ENCODE data around the gene APOBEC3F.

The APOBEC3F gene

DNA sequence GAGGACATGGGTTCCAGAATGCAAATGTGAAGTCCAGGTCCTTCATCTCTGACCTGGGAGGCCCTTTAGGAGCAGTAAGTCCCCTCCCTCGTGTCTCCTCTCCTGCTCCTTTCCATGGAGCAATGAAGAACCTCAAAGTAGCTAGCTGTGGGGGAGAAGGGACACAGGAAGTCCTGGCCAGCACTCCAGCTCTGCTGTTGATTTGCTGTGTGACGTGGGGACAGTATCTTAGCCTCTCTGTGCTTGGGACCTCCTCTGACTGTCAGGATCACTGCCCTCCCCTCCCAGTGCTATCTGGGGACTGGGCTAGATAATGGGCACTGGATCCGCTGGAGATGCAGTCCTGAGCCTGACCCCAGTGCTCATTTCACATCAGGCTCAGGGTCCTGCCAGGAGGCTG, 55.3 kb downstream of the APOBEC3F start:
- DNase-seq: no peak

DNA sequence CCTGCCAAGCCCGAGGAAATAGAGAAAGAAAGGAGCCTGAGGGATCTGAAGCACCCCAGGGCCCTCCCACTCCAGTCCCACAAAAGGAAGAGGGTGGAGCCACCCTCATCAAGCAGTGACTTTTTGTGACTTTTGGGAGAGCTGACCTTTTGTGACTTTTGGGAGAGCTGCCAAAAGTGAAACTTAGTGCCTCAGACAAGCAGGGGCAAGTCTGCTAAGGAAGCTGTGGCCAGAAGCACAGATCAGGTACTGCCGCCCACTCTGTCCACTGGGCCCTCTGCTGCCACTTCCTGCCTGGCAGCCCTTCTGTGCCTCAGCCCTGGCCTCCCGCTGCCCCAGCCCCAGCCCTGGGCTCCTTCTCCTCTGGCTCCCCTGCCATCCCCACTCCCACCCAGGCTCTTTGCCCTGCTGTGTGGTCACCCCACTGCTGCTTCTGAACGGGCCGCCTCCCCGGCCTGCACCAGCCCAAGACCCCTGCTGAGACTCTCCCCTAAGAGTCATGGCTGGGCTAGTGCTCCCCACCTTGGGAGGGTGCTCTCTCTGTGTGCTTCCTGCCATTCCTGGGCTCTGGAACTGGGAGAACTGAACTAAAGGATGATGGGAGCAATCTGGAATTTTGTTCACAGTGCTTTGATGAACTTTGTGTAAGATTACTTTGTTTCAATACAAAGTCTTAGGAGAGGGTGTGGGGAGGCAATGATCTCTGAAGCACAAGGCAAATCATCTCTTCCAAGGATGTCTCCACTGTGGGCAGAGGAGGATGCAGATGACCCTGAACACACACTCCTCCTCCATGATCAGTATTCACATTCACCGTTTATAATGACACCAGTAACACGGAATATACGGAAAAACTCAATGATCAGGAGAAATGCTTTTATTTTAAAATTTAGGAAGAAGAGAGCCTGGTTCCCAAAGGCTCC, 56.7 kb downstream of the APOBEC3F start, which contains the start of gene APOBEC3H:
Gene APOBEC3H (plus strand): TSS at position 147 of the 923 bp plus-strand sequence. CDS start 3,035 bp downstream, outside the sequence.
- DNase-seq: no peak

DNA sequence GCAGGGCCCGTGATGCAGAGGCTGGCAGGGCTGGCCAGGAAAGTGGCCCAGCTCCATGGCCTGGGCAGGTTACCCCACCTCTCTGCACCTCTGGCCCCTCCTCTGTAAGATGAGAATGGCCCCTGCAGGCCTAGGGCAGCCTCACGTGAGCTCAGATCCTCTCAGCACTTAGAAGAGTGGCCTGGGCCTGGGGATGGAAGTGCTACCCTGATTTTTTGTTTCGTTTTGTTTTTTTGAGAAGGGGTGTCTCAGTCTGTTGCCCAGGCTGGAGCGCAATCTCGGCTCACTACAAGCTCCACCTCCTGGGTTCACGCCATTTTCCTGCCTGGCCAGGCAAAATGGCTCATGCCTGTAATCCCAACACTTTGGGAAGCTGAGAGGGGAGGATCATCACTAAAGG, 57.4 kb downstream of the APOBEC3F start:
- no peak for DNase-seq

DNA sequence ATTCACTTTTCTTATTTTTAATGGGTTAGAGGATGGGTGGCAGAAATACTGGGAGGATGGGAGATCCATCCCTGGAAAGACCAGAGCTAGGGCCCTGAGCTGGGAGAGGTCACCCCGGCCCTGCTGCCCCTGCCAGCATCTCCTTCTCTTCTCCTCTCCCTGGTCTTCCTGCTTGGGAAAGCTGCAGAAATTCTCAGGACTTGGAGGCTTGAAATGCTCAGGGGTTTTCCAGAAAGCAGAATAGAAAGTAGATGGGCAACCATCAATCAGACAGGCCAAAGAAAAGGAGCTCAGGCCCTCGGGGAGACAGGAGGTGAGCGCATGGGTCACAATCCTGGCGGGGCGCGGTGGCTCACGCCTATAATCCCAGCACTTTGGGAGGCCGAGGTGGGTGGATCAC, 57.9 kb downstream of the APOBEC3F start:
- DNase-seq: no peak

DNA sequence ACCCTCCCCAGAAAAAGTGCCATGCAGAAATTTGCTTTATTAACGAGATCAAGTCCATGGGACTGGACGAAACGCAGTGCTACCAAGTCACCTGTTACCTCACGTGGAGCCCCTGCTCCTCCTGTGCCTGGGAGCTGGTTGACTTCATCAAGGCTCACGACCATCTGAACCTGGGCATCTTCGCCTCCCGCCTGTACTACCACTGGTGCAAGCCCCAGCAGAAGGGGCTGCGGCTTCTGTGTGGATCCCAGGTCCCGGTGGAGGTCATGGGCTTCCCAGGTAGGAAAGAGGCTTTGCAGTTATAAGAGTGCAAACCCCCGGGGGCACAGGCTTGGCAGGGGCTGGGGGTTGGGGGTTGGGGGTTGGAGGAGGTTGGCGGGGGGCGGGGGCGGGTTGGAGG, 60.6 kb downstream of the APOBEC3F start:
- no peak for DNase-seq

DNA sequence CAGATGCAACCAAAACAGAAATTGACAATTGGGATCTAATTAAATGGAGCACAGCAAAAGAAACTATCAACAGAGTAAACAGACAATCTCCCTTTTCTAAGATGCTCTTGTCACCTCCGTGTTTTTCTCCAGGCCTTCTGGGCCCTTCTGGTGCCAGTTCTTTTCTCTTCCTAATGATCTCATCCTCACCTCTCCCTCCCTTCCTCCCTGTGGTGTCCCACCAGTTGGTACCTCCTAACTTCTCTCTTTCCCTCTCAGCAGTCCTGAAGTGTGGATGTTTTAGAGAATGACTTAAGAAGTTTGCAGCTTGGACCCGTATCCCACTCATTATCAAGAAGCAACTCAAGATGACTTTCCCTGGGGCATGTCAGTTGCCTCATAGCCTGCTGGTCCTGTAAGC, 62.8 kb downstream of the APOBEC3F start:
- DNase-seq: no peak
